ENCODE results near the gene GMCL2.
"Not testable (repeated sequence)": the region's sequence is repeated elsewhere in the genome, so short reads cannot be mapped to it uniquely, and the experiment has no call there.

The GMCL2 gene

DNA sequence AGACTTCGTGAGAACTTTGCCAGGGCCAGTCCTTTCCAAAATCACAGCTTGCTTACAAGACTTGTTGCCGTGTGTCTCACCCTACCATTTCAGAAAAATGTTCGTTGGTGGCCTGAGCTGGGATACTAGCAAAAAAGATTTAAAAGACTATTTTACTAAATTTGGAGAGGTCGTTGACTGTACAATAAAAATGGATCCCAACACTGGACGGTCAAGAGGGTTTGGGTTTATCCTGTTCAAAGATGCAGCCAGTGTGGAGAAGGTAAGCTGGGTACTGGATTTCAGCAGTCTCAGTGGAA is 18.5 kb upstream of the GMCL2 start:
- no peak for DNase-seq

DNA sequence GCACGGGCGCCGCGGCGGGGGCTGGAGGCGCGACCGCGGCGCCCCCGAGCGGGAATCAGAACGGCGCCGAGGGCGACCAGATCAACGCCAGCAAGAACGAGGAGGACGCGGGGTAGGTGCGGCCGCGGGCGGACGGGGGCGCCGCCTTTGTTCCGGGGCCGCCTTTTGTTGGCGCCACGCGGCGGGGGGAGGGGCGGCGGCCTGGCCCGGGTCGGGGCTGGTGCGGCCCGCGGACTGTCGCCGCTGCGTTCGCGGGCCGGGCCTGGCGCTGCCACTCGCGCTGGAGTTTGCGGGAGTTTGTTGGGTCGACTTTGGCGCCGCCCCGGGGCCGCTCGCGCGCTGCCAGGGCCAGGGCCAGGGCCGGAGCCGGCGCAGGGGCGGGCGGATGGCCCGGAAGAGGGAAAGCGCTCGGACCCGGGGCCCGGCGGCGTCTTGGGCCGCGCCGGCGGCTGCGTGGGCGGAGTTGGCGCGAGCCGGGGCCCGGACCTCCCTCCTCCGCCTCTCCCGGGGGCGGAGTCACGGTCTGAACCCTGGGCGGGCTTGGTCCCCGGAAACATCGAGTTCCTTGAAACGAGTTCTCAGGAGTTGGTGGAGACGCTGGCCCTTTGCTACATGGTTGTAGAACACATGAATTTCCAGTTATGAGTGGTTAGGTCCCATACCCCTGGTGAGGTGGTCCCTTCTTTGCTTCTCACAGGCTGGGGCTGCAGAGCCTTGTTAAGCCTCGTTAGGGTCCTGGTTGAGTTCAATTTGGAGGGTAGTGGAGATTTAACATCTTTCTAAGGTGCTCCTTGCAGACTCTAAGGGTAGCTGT is 18.0 kb upstream of the GMCL2 start:
- DNase-seq, result peak in 1 of 2 donors; percentile 65

DNA sequence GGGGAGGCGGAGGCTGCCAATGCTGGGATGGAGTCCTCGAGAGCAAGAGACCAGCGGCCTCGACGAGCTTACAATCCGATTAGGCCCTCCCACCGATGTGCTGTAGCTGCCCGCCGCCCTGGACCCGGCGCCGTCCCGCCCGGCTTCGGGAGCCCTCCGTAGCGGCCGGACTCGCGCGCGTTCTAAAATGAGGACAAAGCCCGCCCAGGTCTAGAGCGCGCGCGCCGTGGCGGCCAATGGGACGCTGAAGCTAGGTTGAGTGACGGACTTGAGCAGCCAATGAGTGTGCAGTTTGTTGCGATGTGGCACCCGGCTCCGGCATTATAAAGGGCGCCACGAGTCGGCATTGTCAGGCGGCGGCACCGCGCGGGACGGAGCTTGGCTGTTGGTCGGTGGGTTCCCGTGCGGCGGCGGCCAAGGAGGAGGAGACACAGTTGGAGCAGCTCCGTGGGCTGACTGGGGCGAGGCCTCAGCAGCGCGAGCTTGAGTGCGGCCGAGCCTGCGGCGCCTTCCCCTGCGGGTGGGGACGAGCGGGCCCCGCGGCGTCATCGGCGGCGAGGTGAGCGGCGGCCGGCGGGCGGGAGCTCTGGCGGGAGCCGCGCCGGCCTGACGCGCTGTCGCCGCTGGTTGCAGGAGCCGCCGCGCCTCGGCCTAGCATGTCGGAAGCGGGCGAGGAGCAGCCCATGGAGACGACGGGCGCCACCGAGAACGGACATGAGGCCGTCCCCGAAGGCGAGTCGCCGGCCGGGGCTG is 17.2 kb upstream of the GMCL2 start, which contains the start of gene HNRNPAB:
Gene HNRNPAB (plus strand): TSS at position 352 of the 753 bp plus-strand sequence. CDS start 305 bp downstream, at position 657.
- peak; percentile 94 to 96 for DNase-seq

DNA sequence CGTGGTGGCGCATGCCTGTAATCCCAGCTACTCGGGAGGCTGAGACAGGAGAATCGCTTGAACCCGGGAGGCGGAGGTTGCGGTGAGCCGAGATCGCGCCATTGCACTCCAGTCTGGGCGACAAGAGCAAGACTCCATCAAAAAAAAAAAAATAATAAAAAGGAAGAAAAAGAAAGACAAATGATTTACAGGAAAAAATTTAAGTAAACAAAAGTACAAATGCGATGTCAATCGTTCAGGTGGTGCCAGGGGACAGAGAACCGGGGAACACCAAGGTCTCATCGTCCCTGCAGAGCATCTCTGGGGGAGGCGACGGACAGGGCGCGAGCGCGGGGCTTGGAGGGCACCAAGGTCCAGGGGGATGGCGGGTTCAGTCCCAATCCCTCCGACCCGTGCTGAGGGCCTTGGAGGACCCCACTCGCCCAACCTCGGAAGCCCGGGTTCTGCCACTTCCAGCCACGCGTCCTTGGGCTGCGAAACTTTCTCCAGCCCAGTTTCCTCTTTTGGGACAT is 16.6 kb upstream of the GMCL2 start:
- no peak for DNase-seq

DNA sequence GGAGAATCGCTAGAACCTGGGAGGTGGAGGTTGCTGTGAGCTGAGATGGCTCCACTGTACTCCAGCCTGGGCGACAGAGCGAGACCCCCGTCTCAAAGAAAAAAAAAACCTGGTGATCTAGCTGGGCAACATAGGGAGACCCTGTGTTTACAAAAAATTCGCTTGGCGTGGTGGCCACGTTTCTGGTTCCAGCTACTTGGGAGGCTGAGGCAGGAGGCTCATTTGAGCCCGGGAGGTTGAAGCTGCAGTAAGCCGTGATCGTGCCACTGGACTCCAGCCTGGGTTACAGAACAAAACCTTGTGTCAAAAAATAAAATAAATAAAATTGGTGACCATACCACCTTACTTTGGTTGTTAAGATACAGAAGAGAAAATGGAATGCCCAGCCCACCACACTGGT is 15.4 kb upstream of the GMCL2 start:
- no peak for DNase-seq

DNA sequence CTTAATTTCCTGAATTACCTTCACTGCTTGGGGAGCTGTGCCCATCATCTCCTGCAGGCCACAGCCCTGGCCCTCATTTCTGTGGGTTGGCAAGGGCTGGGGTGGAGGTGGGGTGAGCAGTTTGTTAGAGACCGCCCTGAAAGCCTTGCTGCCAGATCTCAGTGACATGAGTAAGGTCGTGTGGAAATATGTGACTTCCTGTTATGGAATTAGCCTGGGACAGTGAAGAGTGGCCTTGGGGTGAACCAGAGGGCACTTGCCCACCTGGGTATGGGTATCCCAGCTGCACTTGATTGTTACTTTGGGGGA is 14.7 kb upstream of the GMCL2 start:
- DNase-seq, result no peak

DNA sequence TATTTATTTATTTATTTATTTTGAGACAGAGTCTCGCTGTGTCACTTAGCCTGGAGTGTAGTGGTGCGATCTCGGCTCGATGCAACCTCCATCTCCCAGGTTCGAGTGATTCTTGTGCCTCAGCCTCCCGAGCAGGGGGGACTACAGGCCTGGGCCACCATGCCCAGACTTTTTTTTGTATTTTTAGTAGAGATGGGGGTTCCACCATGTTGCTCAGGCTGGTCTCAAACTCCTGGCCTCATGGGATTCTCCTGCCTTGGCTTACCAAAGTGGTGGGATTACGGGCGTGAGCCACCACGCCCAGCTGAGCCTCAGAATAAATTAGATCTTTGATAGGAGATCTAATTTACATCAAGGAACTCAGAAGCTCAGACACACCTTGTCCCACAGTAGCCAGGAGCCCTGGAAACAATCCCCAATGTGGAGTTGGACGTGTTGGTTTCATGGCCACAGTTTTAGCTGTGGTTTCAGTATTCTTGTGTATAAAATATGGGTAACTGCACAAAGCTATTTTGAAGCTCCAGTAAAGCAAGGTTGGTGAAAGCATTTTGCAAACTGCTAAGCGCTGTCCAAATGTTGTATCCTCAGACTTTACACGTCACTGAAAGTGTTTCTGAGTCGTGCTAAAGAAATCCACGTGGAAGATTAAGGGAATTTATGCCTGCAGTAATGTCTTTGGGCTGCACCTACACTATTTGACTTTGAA is 14.2 kb upstream of the GMCL2 start:
- DNase-seq, result no peak

DNA sequence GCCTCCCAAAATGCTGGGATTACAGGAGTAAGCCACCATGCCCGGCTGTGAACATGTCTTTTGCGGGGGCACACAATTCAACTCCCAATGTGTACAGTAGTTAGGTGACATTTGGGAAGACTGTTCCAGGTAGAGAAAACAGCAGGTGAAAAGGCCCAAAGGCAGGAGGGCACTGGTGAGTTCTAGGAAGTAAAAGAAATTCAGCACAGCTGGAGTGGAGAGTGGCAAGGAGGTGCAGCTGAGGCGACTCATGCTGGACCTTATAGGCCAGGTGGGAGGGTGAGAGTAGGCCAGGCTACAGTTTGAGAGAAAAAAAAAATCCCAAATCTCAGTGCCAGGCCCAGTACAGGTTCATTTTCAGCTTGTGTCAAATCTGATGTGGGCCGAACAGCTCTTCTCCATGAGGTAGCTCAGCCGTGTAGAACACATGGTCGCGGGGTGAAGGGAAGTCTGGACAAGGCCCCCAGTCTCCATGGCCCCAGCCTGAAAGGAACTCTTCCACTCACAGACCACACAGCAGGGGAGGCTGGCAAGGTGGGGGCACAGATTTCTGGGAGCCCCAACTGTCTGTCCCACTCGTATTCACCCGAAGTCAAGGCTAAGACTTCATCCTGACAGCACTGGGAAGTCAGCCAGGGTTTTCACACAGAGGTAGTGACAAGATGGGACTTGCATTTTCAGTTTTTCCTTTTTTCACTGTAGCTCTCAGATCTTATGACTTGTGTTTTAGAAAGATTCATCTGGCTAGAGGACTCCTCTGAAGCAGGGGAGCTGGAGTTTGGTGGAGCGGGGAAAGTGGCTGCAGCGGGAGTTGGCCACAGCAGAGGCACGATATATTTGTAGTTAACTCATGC is 12.6 kb upstream of the GMCL2 start:
- no peak for DNase-seq

DNA sequence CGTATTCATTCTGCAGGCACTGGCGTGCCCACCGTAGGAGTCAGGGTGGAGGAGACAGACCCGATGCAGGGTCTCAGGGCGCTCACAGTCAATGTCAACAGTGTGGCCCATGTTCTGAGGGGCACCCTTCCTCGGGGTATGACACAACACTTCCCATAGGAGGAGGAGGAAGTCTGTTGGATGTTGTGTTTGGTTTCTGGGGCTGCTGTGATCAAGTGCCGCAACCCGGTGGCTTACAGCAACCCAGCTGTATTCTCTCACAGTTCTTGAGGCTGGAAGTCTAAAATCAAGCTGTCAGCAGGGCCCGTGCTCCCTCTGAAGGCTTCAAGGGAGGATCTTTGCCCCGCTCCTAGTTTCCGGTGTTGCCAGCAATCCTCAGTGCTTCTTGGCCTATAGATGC is 11.5 kb upstream of the GMCL2 start:
- DNase-seq, result no peak

DNA sequence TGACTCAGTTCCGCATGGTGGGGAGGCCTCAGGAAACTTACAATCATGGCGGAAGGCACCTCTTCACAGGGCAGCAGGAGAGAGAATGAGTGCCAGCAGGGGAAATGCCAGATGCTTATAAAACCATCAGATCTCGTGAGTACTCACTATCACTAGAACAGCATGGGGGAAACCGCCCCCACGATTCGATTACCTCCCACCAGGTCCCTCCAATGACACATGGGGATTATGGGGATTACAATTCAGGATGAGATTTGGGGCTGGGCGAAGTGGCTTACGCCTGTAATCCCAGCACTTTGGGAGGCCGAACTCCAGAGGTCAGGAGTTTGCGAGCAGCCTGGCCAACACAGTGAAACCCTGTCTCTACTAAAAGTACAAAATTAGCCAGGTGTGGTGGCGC is 11.0 kb upstream of the GMCL2 start:
- not testable (repeated sequence) for DNase-seq

DNA sequence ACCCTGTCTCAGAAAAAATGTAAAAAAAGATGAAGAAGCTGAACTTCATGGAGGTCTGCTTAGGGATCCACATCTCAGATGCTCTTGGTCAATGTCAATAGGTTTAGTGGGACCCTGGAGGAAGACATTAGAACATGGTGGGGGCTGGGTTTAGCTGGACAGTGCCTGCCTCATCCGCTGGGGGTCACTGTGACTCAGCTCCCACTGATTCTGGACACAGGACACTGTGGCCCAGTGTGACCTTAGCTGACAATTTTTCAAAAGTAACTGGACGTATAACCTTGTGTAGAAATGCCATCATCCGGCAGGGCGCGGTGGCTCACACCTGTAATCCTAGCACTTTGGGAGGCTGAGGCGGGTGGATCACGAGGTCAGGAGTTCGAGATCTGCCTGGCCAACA is 9.8 kb upstream of the GMCL2 start:
- DNase-seq, result no peak

DNA sequence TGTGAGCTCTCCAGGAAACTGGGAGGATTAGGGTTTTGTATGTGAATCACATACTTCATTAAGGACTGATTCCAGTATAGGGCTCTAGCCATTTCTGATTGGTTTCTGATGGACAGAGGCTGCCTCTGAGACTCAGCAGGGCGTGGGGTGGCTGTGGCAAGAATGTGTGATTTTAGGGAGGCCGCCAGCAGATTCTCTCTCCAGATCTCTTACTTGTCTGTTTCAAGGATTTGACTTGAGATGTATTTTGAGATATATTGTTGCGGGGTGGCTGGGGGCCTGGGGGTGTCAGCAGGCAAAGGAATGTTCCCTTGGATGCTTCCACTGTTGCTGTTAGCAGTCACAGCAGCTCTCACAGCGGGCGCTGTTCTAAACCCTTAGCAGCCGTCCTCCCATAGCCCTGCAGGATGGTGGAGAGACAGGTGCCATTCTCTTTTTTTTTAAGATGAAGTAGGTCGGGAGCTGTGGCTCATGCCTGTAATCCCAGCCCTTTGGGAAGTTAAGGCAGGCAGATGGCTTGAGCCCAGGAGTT is 9.2 kb upstream of the GMCL2 start:
- no peak for DNase-seq

DNA sequence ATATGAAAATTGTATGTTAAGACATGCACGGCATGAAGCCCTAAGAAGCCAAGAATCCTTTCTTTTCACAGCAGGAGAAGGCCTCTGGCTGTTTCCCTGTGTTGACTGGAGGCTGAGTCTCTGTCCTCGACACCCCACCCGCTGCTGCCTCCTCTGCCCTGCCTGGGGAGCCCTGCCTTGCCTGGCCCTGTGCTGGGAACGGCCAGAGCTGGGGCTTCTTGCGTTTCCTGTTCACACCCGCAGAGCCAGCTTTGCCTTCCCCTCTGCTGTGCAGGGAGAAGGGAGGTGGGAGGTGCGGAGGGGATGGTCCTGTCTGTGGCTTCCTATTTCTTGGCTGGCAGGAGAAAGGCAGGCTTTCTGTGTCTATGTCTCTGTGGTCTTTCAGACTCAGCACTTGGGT is 6.9 kb upstream of the GMCL2 start:
- peak in 1 of 2 donors; percentile 31 for DNase-seq

DNA sequence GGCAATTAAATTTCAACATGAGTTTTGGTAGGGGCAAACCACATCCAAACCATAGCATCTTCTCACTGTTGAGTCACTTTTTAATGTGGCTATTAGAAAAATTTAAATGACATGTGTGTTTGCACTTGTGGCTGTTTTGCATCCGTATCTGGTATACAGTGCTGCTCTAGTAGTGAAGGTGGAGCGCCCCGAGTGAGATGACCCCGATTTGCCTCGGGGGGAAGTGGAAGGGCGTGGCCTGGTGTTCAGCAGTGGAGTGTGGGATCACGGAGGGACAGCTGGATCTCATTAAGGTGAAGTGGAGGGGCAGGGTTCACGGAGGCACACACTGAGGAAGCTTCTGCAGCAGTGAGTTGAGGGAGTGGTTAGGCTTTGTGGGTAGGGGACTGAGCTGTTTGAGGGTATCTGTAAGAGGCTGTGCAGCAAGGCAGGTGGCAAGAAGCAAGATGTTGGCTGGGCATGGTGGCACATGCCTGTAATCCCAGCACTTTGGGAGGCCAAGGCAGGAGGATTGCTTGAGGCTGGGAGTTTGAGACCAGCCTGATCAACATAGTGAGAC is 6.2 kb upstream of the GMCL2 start:
- no peak for DNase-seq

DNA sequence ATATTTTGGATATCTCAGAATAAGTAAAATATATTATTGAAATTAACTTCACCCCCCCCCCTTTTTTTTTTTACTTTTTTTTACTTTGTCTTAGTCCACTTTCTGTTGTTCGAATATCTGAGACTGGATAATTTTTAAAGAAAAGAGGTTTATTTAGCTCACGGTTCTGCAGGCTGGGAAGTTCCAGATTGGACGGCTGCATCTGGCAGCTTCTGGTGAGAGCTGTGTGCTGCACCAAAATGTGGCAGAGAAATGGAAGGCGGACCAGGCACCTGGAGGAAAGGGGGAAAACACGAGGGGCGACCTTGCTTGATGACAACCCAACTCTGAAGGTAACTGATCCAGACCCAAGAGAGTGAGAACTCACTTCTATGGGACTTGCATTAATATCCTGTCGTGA is 5.6 kb upstream of the GMCL2 start:
- no peak for DNase-seq

DNA sequence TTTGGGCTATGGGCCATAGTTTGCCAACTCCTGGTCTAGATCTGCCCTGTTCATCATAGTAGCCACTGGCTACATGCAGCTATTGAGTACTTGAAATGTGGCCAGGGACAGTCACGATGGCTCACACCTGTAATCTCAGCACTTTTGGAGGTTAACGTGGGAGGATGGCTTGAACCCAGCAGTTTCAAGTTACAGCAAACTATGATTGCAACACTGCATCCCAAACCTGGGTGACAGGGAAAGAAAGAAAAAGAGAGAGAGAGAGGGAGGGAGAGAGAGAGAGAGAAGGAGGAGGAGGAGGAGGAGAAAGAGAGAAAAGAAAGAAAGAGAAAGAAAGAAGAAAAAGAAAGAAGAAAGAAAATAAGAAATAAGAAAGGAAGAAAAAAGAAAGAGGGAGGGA is 5.1 kb upstream of the GMCL2 start:
- DNase-seq, result no peak

DNA sequence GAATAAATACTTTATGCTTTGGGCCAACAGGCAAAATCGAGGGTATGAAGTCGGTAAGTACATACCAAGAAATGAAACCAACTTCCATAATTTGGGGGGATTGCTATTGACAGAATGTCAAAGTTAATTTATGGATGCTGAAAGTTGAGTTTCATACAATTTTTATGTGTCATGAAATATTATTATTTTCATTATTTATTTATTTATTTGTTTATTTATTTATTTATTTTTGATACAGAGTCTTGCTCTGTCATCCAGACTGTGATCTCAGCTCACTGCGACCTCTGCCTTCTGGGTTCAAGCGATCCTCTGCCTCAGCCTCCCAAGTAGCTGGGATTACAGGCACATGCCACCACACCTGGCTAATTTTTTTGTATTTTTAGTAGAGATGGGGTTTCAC is 4.5 kb upstream of the GMCL2 start:
- DNase-seq, result no peak

DNA sequence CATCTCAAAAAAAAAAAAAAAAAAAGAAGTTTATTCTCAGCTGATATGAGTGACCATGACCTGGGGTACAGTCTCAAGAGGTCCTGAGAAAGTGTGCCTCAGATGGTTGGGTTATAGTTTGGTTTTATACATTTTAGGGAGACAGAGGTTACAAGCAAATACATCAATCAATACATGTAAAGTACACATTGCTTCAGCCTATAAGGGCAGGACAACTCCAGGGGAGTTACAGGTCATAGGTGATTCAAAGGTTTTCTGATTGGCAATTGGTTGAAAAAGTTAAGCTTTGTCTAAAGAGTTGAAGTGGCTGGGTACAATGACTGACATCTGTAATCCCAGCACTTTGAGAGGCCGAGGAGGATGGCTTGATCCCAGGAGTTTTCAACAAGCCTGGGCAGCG is 2.3 kb upstream of the GMCL2 start:
- no peak for DNase-seq

DNA sequence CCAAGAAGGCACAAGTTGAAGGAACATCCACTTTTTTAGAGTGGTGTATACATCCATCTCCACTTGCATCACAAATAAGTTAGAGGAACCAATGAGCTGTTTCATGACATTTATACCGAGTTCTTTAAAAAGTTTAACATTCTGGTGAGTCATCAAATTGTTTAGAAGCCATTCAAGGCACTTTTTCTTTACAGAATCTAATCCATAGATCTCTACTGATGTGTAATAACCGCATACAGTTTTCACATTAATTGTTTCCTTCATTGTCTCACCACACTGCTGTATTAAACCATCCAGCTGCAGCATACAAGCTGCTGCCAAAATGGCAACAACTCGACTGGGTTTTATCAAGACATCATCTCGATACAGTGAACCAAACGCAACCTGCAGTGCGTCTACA is 744 bp downstream of the GMCL2 start:
- DNase-seq, result no peak

DNA sequence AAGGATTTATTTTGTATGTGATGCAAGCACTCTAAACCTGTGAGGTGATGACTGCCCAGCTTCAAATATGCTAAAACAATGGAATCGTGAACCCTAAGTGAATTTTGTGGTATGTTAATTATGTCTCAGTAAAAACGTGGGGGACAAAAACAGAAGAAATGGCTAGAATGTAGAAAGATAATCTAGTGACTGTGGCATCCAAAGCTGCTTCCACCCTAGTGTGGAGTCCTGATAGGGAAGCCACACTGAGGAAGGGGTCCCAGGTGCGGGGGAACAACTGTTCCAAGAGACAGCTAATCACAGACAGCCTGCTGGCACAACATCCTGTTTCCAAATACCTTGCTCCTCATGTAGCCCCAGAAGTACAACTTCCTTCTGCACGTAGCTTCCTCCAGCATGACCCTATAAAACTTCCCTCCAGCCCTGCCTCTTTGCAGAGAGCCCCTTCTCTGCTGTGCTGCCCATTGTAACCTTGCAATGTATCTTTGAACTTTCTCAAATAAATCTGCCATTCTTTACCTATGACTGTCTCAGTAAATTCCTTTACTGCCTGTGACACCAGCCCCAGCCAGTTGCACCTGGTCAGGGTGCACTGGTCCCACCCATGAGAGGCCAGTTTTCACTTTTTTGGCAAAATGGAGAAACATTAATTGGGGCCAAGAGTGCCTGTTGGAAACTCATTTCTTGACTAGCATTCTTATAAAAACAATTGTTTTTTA is 4.9 kb downstream of the GMCL2 start:
- DNase-seq, result peak in 1 of 2 donors; percentile 89

DNA sequence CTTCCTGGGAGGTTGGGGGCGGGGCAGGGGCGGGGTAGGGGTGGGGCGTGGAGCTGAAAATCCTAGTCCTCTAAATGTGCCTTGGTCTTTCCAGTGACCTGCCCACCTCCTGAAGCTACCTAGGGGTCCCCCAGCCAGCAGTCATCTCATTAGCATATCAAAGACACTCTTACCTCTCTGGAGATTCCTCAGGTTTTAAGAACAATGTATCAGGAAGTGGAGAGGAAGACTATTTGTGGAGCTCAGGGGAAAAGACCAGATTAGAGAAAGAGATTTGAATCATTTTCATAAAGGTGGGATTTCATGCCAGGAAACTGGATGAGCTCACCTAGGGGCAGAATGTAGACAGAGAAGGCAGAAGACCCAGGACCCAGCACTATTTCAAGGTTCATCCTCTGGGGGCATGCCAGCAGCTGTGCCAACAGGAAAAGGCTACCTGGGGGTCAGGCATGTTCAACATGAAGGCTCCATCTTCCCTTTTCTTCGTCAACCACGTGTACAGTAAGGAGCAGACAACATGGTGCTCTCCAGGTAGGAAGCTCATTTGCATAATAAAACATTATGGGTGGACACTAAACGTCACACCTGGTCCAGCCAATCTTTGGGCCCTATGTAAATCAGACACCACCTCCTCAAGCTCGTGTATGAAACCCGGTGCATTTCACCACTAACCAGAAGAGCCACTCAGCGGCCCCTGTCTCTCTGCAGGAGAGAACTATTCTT is 6.9 kb downstream of the GMCL2 start:
- no peak for DNase-seq

Data from bone marrow (tissue), 2 donors.